NCI-H187 (cell line): ENCODE results near the gene GATA3.
"Not testable (repeated sequence)": the region's sequence is repeated elsewhere in the genome, so short reads cannot be mapped to it uniquely, and the experiment has no call there.

Experiments used
- DNase-seq, 2 experiments: peaks; one replicate each; lab custom pipeline; 2025; lab: John Stamatoyannopoulos, UW

The GATA3 gene

DNA sequence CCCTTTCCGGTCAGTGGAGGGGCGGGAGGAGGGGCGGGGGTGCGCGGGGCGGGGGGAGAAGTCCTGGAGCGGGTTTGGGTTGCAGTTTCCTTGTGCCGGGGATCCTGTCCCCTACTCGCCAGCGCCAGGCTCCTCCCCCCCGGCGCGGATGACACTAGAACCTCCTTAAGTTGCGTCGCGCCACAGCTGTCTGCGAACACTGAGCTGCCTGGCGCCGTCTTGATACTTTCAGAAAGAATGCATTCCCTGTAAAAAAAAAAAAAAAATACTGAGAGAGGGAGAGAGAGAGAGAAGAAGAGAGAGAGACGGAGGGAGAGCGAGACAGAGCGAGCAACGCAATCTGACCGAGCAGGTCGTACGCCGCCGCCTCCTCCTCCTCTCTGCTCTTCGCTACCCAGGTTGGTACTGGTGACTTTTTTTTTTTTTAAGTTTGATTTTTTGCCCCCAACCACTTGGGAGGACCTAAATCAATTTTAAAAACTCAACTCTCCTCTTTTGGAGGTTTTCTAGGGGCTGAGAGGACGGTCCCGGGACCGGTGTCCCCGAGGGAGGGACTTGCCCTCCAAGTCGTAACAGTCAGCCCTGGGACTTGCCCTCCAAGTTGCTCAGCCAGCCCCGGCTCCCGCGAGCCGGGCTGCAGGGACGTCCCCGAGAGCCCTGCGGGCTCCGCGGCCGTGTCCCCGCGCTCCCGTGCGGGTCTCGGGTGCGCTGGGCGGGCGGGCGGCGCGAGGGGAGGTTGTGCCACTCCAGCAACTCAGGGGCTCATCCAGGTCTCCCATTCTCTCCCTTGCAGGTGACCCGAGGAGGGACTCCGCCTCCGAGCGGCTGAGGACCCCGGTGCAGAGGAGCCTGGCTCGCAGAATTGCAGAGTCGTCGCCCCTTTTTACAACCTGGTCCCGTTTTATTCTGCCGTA lies at the start of gene GATA3:
GATA3 (plus strand) TSS at position 195 of the 914 bp plus-strand sequence. CDS start 968 bp downstream, outside the sequence.
- no peak for DNase-seq

DNA sequence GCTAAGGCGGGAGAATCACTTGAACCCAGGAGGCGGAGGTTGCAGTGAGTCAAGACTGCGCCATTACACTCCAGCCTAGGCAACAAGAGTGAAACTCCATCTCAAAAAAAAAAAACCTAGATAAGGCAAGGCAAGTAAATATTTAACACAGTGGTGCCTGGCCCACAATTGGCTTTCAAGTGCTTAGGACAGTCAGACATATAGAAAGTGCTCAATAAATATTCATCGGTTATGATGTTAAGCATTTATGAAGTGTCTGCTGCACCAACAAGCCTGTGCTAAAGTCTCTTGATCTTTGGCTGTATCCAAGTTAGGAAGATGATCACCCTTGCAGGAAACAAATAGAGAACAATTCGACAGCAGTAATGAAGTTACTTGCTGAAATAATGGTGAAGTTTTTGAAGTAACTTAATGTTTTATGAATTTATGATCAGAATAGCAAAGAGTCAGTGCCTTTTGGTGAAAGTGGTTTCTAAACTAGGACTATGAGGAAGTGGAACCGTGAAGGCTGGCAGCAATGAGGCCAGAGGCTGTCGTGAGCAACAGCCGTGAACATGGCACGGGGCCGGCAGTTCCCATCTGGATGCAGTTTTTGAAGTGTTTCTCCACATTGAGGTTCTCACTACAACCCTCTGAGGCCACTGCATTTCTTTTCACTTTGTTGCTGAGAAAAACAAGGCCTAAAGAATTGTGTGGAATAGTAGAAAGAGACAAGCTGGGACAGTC lies 48.1 kb upstream of the GATA3 start:
- DNase-seq, result no peak

DNA sequence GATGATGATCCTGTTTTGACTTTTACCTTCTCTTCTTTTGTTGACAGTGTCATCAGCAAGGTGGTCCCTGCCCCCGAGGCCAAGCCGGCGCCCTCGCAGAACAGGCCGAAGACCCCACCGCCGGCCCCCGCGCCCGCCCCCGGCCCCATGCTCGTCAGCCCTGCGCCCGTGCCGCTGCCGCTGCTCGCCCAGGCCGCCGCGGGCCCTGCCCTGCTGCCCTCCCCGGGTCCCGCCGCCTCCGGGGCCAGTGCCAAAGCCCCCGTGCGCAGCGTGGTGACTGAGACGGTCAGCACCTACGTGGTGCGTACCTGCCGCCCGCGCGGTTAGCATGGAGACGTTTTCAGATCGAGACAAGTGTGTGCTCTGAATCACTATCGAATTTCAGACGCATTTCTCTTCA lies 45.5 kb upstream of the GATA3 start:
- no peak for DNase-seq

GRCh38 chr10:8013006-8013405 lies 41.5 kb upstream of the GATA3 start:
- no peak for DNase-seq

- no peak for DNase-seq
Measured at GRCh38 chr10:8013619-8014018, 40.9 kb upstream of the GATA3 start.

DNA sequence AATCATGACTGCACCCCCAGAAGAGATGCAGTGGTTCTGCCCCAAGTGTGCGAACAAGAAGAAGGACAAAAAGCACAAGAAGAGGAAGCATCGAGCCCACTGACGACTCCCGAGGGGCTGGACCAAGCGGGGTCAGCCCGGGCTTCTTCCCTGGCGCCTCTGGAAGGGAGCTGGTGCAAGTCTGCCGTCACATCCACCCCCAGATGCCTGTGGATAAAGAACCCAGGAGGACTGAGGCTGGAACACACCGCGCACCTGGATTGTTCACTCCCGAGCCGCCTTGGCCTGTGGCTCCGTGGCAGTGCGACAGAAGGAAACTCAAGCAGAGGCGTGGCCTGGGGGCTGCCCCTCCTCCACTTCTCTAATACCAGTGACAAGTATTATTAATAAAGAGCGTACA lies 39.8 kb upstream of the GATA3 start:
- no peak for DNase-seq

DNA sequence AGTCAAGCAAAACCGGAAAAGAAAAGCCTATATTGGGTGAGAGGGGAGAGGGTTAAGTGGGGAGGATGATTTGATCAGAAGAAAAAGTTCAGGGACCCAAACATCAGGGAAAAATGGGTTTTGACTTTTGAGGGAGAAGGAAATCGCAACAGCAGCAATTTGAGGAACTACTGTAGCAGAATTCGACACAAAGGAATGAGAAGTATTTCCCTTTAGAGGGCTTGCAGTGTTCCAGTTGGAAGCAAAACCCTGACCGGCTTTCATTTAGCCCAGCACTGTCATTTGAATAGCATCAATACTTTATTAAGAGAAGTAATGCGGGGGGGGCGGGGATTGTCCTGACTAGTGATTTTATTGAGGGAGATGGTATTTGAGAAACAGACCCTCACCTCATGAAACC lies 37.2 kb upstream of the GATA3 start:
- no peak for DNase-seq

- DNase-seq, result no peak
Measured at GRCh38 chr10:8023321-8023720, 31.2 kb upstream of the GATA3 start.

GRCh38 chr10:8023851-8024250 lies 30.6 kb upstream of the GATA3 start:
- no peak for DNase-seq

- no peak for DNase-seq
Measured at GRCh38 chr10:8026349-8027259, 27.9 kb upstream of the GATA3 start.

DNA sequence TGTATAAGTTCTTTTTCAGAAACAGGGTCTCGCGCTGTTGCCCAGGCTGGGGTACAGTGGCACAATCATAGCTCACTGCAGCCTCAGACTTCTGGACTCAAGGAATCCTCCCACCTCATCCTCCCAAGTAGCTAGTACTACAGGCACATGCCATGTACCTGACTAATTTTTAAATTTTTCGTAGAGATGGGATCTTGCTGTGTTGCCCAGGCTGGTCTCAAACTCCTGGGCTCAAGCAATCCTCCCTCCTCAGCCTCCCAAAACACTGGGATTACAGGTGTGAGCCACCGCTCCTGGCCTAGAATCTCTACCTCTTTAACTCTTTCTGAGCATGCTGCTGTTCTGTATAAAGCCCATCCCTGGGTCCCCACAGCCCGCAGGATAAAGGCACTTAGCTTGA lies 23.3 kb upstream of the GATA3 start:
- DNase-seq, result not testable (repeated sequence)

DNA sequence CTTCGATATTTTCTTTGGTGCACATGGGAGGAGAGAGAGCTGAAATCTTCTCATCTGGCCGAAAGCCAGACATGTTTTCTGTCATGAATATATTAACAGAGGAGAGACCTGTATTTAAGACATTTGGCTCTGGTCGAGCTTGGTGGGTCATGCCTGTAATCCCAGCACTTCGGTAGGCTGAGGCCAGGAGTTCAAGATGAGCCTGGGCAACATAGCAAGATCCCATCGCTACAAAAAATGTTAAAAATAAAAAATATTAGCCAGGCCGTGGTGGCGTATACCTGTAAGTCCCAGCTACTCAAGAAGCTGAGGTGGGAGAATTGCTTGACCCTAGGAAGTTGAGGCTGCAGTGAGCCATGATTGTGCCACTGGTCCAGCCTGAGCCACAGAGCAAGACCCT lies 21.9 kb upstream of the GATA3 start:
- no peak for DNase-seq

GRCh38 chr10:8033812-8034465 lies 20.5 kb upstream of the GATA3 start:
- no peak for DNase-seq

DNA sequence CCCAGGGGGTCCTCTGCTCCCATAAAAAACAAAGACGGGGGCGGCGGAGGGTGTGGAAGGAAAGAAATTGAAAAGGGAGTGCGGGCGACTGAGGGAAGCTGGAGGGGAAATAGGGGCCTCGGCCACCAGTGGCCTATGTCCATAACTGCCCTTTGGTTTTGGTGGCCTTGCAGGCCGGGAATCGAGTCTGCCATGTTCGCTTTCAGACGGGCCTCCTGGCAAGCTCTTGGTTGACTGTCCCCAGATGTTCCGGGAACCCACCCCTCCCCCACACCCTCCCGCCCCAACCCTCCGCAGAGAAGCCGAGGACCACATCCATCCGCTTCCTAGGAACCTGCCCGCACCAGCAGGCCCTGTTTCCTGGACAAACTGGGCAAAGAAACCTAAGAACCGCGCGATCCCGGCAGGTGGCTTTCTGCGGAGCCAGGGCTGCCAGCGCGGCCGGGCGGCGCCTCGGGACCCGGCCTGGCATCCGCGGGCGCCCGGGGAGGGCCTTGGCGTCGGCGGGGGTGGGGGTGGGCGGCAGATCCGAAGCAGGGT lies 20.0 kb upstream of the GATA3 start:
- DNase-seq, result no peak

DNA sequence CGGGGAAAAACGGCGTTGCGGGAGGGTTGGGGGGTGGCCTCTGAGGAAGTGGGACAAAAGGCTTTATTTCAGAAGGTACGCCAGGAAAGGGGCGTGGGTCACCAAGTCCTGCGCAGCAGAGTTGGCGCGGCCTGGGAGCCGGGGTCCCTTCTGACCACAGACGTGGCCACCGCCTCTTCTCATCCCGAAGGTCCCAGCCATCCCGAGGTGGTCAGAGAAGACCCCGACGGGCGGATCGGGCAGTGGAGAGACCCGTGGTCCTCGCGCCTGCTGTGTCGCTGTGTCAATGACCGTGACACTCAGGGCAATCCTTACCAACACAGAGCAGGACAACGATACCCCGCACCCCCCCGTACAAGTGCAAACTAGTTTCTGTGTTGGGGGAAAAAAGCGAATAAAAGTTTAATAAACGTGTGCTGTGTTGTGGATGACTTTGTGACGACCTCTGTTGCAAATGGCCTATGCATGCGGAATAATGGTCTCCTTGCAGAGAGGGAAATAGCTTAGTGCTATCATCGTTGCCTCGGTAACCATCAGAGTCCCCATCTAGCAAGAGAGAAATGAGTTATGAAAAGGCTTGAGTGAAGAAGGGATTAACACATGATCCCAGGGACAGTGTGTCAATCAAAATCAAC lies 19.4 kb upstream of the GATA3 start:
- no peak for DNase-seq

DNA sequence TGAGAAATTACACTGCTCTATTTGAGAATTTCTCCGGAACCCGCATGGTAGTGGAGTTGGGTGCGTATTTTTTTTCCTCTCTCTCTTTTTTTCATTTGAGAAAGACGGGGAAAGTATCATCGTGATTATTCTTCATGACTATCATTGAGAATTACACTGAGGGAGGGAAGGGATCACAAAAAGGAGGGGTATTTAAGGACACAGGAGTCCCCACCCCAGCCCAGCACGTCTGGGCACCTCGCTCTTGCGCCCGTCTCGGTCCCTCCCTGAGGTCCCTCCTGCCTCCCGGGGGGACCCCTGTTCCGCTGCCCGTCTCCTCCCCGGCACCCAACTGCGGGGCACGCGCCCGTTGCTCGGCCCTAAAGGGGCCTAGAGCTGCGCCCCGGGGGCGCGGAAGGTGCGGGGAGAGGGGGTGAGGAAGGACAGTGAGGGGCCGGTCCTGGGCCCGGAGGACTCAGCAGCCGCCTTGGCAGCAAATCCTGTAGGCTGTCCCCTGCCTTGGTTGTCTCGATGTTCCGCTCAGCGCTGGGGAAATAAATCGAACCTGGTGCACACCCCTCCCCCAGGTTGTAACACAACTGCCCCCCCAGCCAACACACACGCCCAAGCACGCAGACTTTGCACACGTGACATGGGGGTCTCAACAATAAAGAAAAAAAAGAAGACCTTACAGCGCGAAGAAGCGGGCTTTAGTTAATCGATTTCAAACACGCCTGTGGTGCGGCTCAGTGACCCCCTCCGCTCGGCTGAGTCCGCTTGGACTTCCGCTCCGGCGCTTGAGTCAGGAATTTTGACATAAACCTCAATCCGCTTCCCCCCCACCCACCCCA lies 18.6 kb upstream of the GATA3 start:
- no peak for DNase-seq

GRCh38 chr10:8036506-8037198 lies 17.8 kb upstream of the GATA3 start:
- no peak for DNase-seq

DNA sequence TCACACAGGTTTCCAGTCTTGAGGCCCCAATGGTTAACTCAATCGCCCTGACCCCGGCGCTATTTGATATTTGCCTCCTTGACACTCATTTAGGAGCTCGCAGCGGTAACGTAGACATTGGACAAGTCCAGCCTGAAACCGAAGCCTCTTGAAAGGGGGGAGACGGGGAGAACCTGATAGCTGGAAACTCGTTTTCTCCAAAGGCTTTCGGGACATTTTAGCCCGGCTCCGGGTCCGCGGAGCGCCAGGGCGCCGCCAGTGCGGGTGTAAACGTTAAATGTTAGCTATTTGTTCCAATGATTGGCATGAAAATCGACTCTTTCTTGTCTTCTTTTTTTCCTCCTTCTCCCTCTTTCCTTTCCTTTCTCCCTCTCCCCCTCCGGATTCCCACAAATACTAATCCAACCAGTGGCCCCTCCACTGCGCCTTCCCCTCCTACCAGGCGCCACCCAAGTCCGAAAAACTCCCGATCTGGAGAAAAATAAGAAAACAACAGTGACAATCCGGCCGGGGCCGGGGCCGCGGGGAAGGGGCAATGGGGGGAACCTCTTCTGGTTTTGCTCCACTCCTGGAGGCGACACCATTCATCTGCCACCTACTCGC lies 17.2 kb upstream of the GATA3 start:
- no peak for DNase-seq
